Measurements from ENCODE around the gene MSX1. TPM values are rescaled to one million over a fixed set of nuclear protein-coding genes. Genes with fewer than 3 reads are reported as not detected.

MSX1 gene
- total and polyA plus RNA-seq, 2 donors (not counting 3 experiments of a cell fraction or from before 2014, with no cell fraction given) = 5.0 to 6.2 TPM

- Histone ChIP-seq H3K4me2 (ENCODE audit: insufficient read depth, low read length) (no peak overlapping the region), H3K9me3 (replicated peaks; ENCODE audit: control insufficient read depth, insufficient read depth, low read length) (no peaks in the 10 kb centered on the region), H3K9me1 (replicated peaks; ENCODE audit: control insufficient read depth, extremely low read depth, insufficient read depth, low read length) (no peaks in the 10 kb centered on the region), H4K20me1 (replicated peaks; ENCODE audit: control insufficient read depth, extremely low read depth, insufficient read depth, low read length) (no peaks in the 10 kb centered on the region), H3K27me3 (ENCODE audit: control insufficient read depth in 2 of 2, insufficient read depth in 2 of 2, low read length in 2 of 2) (peaks cover 59 to 60% of the 10 kb centered on the region in 2 experiments), H3K79me2 (ENCODE audit: control insufficient read depth, insufficient read depth, low read length) (no peaks in the 10 kb centered on the region), H2AFZ (ENCODE audit: low read depth, low read length) (no peak overlapping the region), H3K4me3 (replicated peaks in 1 of 3; ENCODE audit: insufficient read depth in 1 of 3, low read depth in 1 of 3, low read length in 3 of 3) (no peak overlapping the region), H3K9ac (replicated peaks; ENCODE audit: extremely low read depth, insufficient read depth, low read length) (no peak overlapping the region), H3K36me3 (ENCODE audit: control insufficient read depth in 2 of 2, extremely low read depth in 1 of 2, insufficient read depth in 2 of 2, low read length in 2 of 2) (no peaks in the 10 kb centered on the region), H3K4me1 (ENCODE audit: control insufficient read depth, extremely low read depth, insufficient read depth, low read length) (no peaks in the 10 kb centered on the region), H3K27ac (ENCODE audit: insufficient read depth, low read depth, low read length) (no peak overlapping the region)
- TF ChIP-seq JUN (IDR thresholded peaks at IDR 0.05; ENCODE audit: borderline replicate concordance, insufficient read depth, insufficient read length, low read depth) (no peak), POLR2AphosphoS5 (IDR thresholded peaks at IDR 0.05; ENCODE audit: insufficient read depth, low read depth, low read length) (no peak), EZH2 (IDR thresholded peaks at IDR 0.05; ENCODE audit: borderline replicate concordance, low read depth, low read length, severe bottlenecking) (no peak), MYC (IDR thresholded peaks at IDR 0.05; ENCODE audit: low read depth, low read length) (no peak), FOS (IDR thresholded peaks at IDR 0.05; ENCODE audit: borderline replicate concordance, insufficient read depth, low read length) (no peak), POLR2A (IDR thresholded peaks at IDR 0.05; ENCODE audit: low read depth, low read length) (no peak), GATA2 (IDR thresholded peaks at IDR 0.05; ENCODE audit: insufficient read depth, insufficient read length, low read depth, low read length) (no peak)
- TF ChIP-seq, protein P1, sequence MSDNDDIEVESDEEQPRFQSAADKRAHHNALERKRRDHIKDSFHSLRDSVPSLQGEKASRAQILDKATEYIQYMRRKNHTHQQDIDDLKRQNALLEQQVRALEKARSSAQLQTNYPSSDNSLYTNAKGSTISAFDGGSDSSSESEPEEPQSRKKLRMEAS (IDR thresholded peaks at IDR 0.05; ENCODE audit: insufficient read depth, insufficient read length) = no peak
- TF ChIP-seq, protein P2, sequence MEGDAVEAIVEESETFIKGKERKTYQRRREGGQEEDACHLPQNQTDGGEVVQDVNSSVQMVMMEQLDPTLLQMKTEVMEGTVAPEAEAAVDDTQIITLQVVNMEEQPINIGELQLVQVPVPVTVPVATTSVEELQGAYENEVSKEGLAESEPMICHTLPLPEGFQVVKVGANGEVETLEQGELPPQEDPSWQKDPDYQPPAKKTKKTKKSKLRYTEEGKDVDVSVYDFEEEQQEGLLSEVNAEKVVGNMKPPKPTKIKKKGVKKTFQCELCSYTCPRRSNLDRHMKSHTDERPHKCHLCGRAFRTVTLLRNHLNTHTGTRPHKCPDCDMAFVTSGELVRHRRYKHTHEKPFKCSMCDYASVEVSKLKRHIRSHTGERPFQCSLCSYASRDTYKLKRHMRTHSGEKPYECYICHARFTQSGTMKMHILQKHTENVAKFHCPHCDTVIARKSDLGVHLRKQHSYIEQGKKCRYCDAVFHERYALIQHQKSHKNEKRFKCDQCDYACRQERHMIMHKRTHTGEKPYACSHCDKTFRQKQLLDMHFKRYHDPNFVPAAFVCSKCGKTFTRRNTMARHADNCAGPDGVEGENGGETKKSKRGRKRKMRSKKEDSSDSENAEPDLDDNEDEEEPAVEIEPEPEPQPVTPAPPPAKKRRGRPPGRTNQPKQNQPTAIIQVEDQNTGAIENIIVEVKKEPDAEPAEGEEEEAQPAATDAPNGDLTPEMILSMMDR (IDR thresholded peaks at IDR 0.05; ENCODE audit: extremely low read depth in 1 of 2, insufficient read depth in 1 of 2, low read depth in 1 of 2, low read length in 2 of 2) = no peak
- DNase-seq (ENCODE audit: low read depth, low spot score) (no peak), FAIRE-seq (no peak)
- dilution Hi-C loops (cut with MboI; ENCODE audit: extremely low pct_ligation_motif_present, low sequenced_read_pairs) (no loop called here), intact Hi-C loops (cut with micrococcal nuclease) (no loop called here)
- no TSS peak for BruUV-seq (replicated peaks)
- ChIA-PET CTCF (no interaction called here), POLR2A (no interaction called here)
Measured at GRCh38 chr4:4873203-4873602, 13.7 kb downstream of the MSX1 start.
